Epithelial cell of esophagus (primary cell): ENCODE results near the gene KRT1.
A peak's percentile ranks its signal among the peaks of the same experiment; 100 is the strongest.

Source experiments
- DNase-seq: peaks from one replicate; pipeline ENCODE4 v3.0.0; 2010; ENCODE audit warnings: low read depth
- H3K4me3 ChIP-seq: 2 replicates; pipeline ENCODE4 v1.5.1; 2011; ENCODE audit warnings: mild to moderate bottlenecking, low read length, control low read depth
- CTCF ChIP-seq: IDR thresholded peaks from 2 replicates; pipeline ENCODE4 v1.5.1; 2011; ENCODE audit warnings: low read depth, mild to moderate bottlenecking, low read length, control low read depth, inconsistent platforms; ENCODE audit not compliant: insufficient read depth; ENCODE audit errors: missing control alignments

KRT1 gene

GRCh38 chr12:52657250-52657902 lies 22.8 kb downstream of the KRT1 start:
- no peak for DNase-seq
- no peak for TF ChIP-seq CTCF
- no peak overlapping the region for H3K4me3 ChIP-seq

- no peak for TF ChIP-seq CTCF
- DNase-seq = no peak
- no peak overlapping the region for H3K4me3 ChIP-seq
Observed at GRCh38 chr12:52656616-52657015, 23.6 kb downstream of the KRT1 start.

- TF ChIP-seq CTCF = no peak
- peak; percentile 72 for DNase-seq
Observed at GRCh38 chr12:52655720-52656124, 24.5 kb downstream of the KRT1 start.

GRCh38 chr12:52655251-52655650 lies 25.0 kb downstream of the KRT1 start:
- no peak for TF ChIP-seq CTCF
- H3K4me3 ChIP-seq = no peak overlapping the region
- peak; percentile 4 for DNase-seq

More at GRCh38 chr12:52655720-52656124, 24.5 kb downstream of the KRT1 start:
- H3K4me3 ChIP-seq = no peak overlapping the region

GRCh38 chr12:52651726-52652261 lies 28.4 kb downstream of the KRT1 start, which contains the start of gene KRT2:
TSS of gene KRT2 (minus strand) at chr12:52652211. CDS start at chr12:52652142, 69 bp downstream.
- H3K4me3 ChIP-seq = no peak within 1 kb of the TSS
- DNase-seq = no peak
- TF ChIP-seq CTCF = no peak

GRCh38 chr12:52650520-52651081 lies 29.6 kb downstream of the KRT1 start:
- no peak for DNase-seq
- TF ChIP-seq CTCF = no peak
- H3K4me3 ChIP-seq = no peak overlapping the region
